HG03108 (cell line): ENCODE data around the gene MNDA.
A peak's percentile ranks its signal among the peaks of the same experiment; 100 is the strongest.

Experiments used
- ATAC-seq: cut with Tn5 transposase; IDR thresholded peaks from one replicate; pipeline ENCODE4 v1.9.1; 2021; ENCODE audit warnings: moderate library complexity; ENCODE audit not compliant: unreplicated experiment

Gene MNDA

DNA sequence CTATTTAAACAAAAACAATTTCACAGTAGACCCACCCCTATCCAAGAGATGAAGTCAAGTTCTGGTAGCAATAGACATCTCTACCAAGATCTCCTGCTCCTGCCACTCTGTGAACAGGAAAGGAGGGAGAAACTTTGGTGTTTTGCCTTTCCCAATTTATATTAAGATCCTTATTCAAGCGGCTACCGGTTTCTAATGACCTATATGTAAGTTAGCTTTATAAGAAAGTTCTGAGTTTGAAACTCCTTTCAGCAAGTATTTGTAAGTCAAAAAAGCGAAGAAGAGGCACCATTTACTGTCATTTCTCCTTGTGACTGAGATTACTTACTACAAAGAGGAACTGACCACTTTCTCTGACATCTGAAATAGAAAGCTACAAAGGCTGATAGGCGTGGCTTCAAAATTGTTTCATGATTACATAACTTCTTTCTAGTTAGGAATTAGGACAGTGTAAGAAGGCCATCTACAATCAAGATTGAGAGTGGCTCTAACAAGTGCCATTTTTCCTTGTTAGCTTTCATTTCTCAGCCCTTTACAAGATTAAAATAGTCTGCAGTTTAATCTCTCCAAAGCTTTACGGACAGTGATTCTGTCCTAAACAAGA, at the start of gene MNDA:
Gene MNDA, plus strand, starts transcription at position 448 of the 604 bp plus-strand sequence. CDS start 10,803 bp downstream, outside the sequence.
- ATAC-seq = peak; percentile 91

DNA sequence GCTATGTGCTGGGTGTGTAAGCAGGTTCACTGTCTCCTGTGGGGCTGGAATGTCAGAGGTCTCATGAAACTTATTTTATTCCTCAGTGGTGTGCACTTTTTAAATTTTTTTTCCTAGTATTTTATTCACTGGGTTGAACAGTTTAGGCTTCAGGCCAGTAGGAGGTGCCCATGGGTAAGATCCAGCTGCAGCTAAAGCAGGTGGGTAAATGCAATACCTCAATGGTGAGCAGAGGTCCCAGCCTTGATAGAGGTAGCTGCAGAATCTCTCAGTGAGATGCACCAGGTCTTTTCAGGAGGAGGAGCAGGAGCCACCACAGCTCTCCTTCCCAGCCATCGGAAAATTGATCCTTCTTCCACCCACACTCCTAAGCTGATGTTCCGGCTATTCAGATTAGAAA, 37.5 kb upstream of the MNDA start:
- ATAC-seq = no peak

DNA sequence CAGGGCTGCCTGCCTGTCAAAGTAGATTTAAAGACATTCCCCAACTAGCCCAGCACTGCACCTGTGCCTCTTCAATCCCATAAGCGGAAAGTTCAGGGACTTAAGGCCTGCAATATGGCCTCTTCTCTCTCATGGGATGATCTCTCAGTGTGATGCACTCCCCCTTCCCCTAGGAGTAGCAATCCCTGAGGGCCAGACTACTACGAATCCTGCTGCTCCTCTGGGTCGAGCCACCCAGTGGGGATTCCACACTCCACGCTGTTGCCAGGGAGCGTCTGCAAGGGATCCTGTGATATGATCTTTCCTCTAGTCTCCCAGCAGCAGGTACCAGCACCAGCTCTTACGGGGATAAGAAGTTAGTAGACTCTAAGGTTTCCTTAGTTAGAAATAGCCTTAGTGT, 36.9 kb upstream of the MNDA start:
- no peak for ATAC-seq

GRCh38 chr1:158798531-158798930, 32.6 kb upstream of the MNDA start:
- ATAC-seq = no peak

- ATAC-seq = no peak
Measured at GRCh38 chr1:158799689-158800088, 31.5 kb upstream of the MNDA start.

- no peak for ATAC-seq
Measured at GRCh38 chr1:158800526-158800925, 30.6 kb upstream of the MNDA start.

DNA sequence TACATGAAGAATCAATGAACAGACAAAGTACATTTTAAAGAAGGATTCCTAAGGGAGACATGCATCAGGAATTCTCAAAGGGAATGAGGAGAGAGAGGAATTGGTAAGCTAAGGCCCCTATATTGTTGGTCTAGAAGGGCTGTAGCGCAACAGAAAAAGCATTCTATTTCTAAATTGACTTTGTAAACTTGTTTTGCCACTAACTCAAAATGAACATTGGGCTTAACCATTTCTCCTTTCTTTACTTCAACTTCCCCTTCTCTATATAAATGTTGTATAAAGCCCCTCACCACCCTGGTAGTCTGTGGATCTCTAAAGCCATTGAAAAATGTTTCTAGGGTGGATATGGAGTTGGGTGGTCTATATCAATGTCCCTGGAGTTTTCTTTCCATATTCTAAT, 29.8 kb upstream of the MNDA start:
- no peak for ATAC-seq

- no peak for ATAC-seq
Measured at GRCh38 chr1:158803678-158804077, 27.5 kb upstream of the MNDA start.

- ATAC-seq = no peak
Measured at GRCh38 chr1:158806916-158807536, 24.1 kb upstream of the MNDA start.

DNA sequence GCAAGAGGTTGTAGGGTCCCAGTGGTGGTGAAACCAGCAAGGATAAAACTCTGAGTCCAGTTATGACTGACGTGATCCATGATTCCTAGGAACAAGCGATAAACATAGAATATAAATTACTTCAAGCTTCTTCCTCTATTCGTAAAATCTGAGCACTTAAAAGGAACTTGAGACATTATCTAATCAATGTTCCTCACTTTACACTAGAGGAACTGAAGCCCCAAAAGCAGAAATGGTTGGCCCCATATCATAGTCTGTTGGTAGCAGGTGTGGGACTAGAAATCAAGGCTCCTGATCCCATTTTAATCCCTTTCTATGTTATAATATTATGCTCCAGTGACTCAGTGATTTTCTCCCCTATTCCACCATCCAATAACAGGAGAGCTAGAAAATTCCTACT, 21.9 kb upstream of the MNDA start:
- ATAC-seq = no peak

DNA sequence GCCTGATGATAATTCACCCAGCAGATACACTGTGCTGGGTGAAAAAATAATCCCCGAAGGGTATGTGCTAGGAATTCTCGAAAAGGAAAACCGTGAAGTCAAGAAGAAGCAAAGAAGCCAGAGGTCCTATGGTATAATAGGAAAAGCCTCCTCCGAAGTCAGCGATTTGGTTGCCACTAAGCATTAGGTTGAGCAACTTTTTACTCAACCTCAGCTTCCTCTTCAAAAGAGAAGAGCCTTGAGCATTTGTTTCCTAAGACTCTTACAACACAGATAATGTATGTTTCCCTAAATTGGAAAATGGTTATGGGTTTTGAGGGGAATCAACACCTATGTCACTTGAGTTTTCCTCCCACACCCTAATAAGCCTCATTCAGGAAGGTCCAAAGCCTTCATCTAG, 21.3 kb upstream of the MNDA start:
- no peak for ATAC-seq

DNA sequence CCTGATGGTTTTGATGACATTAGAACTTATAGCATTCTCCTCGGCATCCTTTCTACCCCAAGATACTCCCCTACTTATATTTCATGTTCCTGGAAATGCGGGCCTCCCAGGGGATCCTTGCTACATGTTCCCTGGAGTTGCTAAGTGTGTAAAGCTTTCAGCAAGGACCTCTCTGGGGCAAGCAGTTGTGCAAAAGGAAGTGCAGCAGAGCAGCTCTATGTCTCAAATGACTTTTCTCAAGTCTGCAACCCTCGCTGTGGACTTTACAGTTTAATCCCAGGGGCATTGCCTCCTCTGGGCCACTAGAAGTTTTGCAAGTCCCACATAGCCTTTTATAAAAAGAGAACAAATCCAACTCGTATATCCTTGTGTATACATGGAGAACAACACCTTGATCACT, 20.8 kb upstream of the MNDA start:
- no peak for ATAC-seq

- ATAC-seq = no peak
Measured at GRCh38 chr1:158812336-158812735, 18.8 kb upstream of the MNDA start.

DNA sequence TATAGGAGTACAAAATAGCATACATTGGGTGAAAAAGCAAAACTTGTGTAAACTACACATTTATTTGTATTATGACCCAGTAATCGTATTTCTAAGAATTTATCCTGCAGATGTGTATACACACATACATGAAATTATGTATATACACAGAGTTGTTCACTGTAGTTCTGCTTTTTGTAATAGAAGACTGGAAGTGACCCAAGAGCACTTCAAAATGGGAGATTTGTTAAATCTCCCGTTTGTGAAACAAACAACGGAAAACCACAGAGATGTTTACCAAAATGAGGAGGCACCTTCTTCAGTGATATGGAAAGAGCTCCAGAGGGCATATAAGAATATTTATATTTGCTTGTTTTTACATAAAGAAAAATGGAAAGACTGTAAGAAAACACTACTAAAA, 18.0 kb upstream of the MNDA start:
- no peak for ATAC-seq

DNA sequence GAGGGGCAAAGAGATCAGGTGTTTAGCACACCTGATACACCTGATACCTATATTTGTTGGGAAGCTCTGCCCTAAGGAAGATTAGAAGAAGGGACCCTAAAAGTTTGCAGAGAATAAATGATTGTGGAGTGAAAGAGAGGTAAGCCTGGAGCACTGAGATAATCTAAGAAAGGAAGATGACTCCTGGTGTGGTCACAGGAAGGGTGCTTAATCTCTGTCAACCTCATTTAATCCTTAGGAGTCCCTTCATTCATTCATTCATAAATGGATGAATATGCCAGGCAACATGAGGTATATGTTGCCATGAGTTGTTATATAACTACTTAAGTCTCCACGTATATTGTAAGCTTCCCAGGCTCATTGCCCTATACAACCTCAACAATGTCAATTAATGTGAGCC, 16.2 kb upstream of the MNDA start:
- ATAC-seq = no peak

DNA sequence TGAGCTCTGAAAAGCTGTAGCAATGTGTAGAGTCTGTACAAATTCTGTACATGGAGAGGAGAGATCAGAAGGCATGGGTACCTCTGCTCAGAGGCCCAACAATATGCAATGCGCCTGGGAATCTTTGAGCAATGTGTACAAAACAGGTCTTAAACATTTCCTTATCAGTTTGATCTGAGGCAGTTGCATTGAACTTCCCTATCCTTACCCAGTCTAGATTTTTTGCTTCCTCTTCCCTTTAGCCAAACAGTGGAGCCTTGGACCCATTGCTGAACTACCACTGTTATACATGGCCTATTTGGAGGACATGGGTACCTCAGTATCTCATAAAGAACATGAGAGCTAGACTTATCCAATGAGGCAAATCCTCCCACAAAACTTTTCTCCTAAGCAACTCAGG, 12.6 kb upstream of the MNDA start:
- ATAC-seq = no peak

DNA sequence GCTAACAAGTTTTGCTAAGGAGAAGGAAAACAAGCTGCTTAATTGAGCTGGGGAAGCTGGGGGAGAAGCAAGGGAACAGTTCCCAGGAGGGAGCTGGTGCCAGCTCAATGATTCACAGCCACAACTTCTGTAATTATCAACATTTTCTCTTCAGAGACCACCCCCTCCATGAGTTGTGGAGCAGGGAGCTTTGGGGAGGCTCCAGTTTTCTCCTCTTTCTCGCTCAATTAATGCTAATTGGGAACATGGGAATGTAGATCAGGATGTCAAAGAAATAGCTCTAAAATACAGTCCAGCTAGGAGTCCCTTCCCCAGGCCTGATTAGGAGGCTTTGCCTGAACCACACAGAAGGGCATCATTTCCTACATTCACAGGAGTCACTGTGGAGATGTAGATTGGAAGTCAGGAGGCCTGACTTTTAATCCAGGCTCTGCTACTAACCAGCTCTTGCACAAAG, 12.1 kb upstream of the MNDA start:
- ATAC-seq = peak; percentile 11

GRCh38 chr1:158819461-158820443, 11.4 kb upstream of the MNDA start:
- peak; percentile 94 for ATAC-seq

DNA sequence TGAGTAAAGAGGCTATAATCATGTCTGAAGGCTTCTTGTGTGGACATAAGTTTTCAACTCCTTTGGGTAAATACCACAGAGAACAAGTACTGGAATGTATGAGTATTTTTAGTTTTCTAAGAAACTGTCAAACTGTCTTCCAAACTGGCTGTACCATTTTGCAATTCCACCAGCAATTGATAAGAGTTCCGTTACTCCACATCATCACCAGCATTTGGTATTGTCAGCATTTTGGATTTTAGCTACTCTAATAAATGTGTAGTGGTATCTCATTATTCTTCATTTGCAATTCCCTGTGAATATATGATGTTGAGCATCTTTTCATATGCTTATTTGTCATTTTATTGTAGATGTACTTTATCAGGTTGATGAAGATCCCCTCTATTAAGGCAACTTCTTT, 9.4 kb upstream of the MNDA start:
- no peak for ATAC-seq

DNA sequence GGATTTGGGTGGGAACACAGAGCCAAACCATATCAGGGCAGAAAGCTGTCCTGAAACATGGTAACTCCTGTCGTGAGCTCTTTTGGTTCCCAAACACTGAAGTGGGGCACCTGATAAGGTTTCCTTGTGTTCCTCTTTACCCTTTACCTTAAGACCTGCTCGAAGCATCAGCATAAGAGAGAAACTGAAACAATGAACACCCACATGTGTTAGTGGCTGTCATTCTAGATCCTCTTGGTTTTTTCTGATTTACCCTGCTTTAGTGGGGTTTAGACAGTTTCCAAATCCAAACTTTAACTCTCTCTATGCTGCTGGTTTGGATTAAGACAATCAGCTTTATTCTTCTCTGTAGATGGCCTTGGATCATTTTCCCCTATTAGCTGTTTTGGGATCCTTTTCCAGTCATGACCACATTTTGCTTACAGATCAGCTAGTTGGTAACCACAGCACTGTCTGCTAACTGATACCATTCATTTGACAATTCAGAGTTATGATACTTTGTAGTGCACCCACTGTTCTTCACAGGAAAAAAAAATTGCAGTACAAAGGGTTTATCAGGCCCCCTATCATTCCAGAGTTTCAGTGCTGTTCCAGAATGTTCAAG, 975 bp upstream of the MNDA start:
- ATAC-seq = peak; percentile 34

GRCh38 chr1:158833264-158833663, 2.1 kb downstream of the MNDA start:
- ATAC-seq = no peak
